Stimulated activated naive CD8-positive, alpha-beta T cell treated with anti-CD3 and anti-CD28 coated beads, Interleukin-15, amount 100 ng/mL, for 72 hours (primary cell): Measurements from ENCODE around the gene TOMM34.

ENCODE experiments used
- ATAC-seq: fragments of 150-1000 bp; cut with Tn5 transposase; 2 replicates; pipeline ENCODE4 v1.10.0; 2021; ENCODE audit warnings: mild to moderate bottlenecking, moderate library complexity
- DNase-seq, 2 donors: peaks; one replicate each; pipeline ENCODE4 v3.0.0; 2021 to 2022
- H3K27ac Mint-ChIP-seq, 2 donors: one replicate each; pipeline ENCODE4 v1.8.0; 2022; ENCODE audit warnings: mild to moderate bottlenecking in 2 of 2, mixed read lengths in 2 of 2, moderate library complexity in 2 of 2
- H3K27me3 Mint-ChIP-seq: one replicate; pipeline ENCODE4 v1.8.0; 2022; ENCODE audit warnings: mixed read lengths
- H3K4me1 Mint-ChIP-seq: one replicate; pipeline ENCODE4 v1.8.0; 2022; ENCODE audit warnings: mild to moderate bottlenecking, mixed read lengths
- H3K4me3 Mint-ChIP-seq, 2 donors: one replicate each; pipeline ENCODE4 v1.8.0; 2022; ENCODE audit warnings: mild to moderate bottlenecking in 2 of 2, mixed read lengths in 2 of 2, moderate library complexity in 1 of 2
- H3K9me3 Mint-ChIP-seq, 2 donors: one replicate each; pipeline ENCODE4 v1.8.0; 2022; ENCODE audit warnings: mixed read lengths in 2 of 2

The TOMM34 gene

GRCh38 chr20:44950368-44950767, 9.8 kb downstream of the TOMM34 start:
- H3K4me1 Mint-ChIP-seq, result peaks cover 25% of the 10 kb centered on the region
- ATAC-seq (no peak), DNase-seq (no peak)
- no peaks in the 10 kb centered on the region for H3K27me3 Mint-ChIP-seq
- H3K27ac Mint-ChIP-seq, result peak overlapping the region in 1 of 2 donors; percentile 21
- no peak overlapping the region for H3K4me3 Mint-ChIP-seq
- H3K9me3 Mint-ChIP-seq, result no peaks in the 10 kb centered on the region

- Mint-ChIP-seq H3K4me1 (peaks cover 23% of the 10 kb centered on the region), H3K9me3 (no peaks in the 10 kb centered on the region), H3K4me3 (no peak overlapping the region), H3K27me3 (no peaks in the 10 kb centered on the region), H3K27ac (no peak overlapping the region)
- no peak for DNase-seq
- ATAC-seq, result no peak
Measured at GRCh38 chr20:44948513-44948912, 11.7 kb downstream of the TOMM34 start.

GRCh38 chr20:44948107-44948506, 12.1 kb downstream of the TOMM34 start:
- DNase-seq, result no peak
- H3K9me3 Mint-ChIP-seq, result no peaks in the 10 kb centered on the region
- H3K4me3 Mint-ChIP-seq, result no peak overlapping the region
- peaks cover 19% of the 10 kb centered on the region for H3K4me1 Mint-ChIP-seq
- H3K27me3 Mint-ChIP-seq, result no peaks in the 10 kb centered on the region
- no peak overlapping the region for H3K27ac Mint-ChIP-seq
- no peak for ATAC-seq

- Mint-ChIP-seq H3K27ac (no peak overlapping the region), H3K9me3 (no peaks in the 10 kb centered on the region), H3K27me3 (no peaks in the 10 kb centered on the region), H3K4me3 (no peak overlapping the region), H3K4me1 (peaks cover 11% of the 10 kb centered on the region)
- ATAC-seq (no peak), DNase-seq (no peak)
Measured at GRCh38 chr20:44946271-44946852, 13.8 kb downstream of the TOMM34 start.

- ATAC-seq, result no peak
- no peak overlapping the region for H3K27ac Mint-ChIP-seq
- H3K4me3 Mint-ChIP-seq, result no peak overlapping the region
- no peaks in the 10 kb centered on the region for H3K27me3 Mint-ChIP-seq
- no peaks in the 10 kb centered on the region for H3K9me3 Mint-ChIP-seq
- no peak for DNase-seq
- peaks cover 10% of the 10 kb centered on the region for H3K4me1 Mint-ChIP-seq
Measured at GRCh38 chr20:44945261-44945660, 14.9 kb downstream of the TOMM34 start.

- no peak for DNase-seq
- Mint-ChIP-seq H3K27ac (peak overlapping the region in 1 of 2 donors; percentile 5), H3K9me3 (no peaks in the 10 kb centered on the region), H3K4me3 (no peak overlapping the region), H3K27me3 (no peaks in the 10 kb centered on the region), H3K4me1 (peaks cover 6% of the 10 kb centered on the region)
- ATAC-seq, result no peak
Measured at GRCh38 chr20:44943828-44944227, 16.4 kb downstream of the TOMM34 start.

GRCh38 chr20:44942264-44942973, 17.8 kb downstream of the TOMM34 start:
- Mint-ChIP-seq H3K4me3 (no peak overlapping the region), H3K4me1 (peaks cover 6% of the 10 kb centered on the region), H3K27me3 (no peaks in the 10 kb centered on the region), H3K27ac (peak overlapping the region; percentile 6 to 68), H3K9me3 (no peaks in the 10 kb centered on the region)
- ATAC-seq, result peak; percentile 9
- no peak for DNase-seq

GRCh38 chr20:44941120-44941691, 19.0 kb downstream of the TOMM34 start:
- Mint-ChIP-seq H3K4me3 (no peak overlapping the region), H3K27ac (no peak overlapping the region), H3K9me3 (no peaks in the 10 kb centered on the region), H3K4me1 (peaks cover 6% of the 10 kb centered on the region), H3K27me3 (no peaks in the 10 kb centered on the region)
- DNase-seq (no peak), ATAC-seq (no peak)

GRCh38 chr20:44938637-44939036, 21.6 kb downstream of the TOMM34 start:
- no peaks in the 10 kb centered on the region for H3K9me3 Mint-ChIP-seq
- peak overlapping the region in 1 of 2 donors; percentile 50 for H3K27ac Mint-ChIP-seq
- DNase-seq, result no peak
- H3K4me1 Mint-ChIP-seq, result no peaks in the 10 kb centered on the region
- H3K27me3 Mint-ChIP-seq, result no peaks in the 10 kb centered on the region
- no peak overlapping the region for H3K4me3 Mint-ChIP-seq
- no peak for ATAC-seq

- DNase-seq (no peak), ATAC-seq (no peak)
- Mint-ChIP-seq H3K4me1 (no peaks in the 10 kb centered on the region), H3K27me3 (no peaks in the 10 kb centered on the region), H3K4me3 (no peak overlapping the region), H3K27ac (peak overlapping the region in 1 of 2 donors; percentile 12), H3K9me3 (no peaks in the 10 kb centered on the region)
Measured at GRCh38 chr20:44936510-44936909, 23.7 kb downstream of the TOMM34 start.

- DNase-seq (no peak), ATAC-seq (no peak)
- Mint-ChIP-seq H3K27me3 (no peaks in the 10 kb centered on the region), H3K4me1 (no peaks in the 10 kb centered on the region), H3K9me3 (no peaks in the 10 kb centered on the region), H3K4me3 (no peak overlapping the region), H3K27ac (no peak overlapping the region)
Measured at GRCh38 chr20:44932916-44933315, 27.3 kb downstream of the TOMM34 start.

GRCh38 chr20:44931911-44932310, 28.3 kb downstream of the TOMM34 start:
- ATAC-seq (no peak), DNase-seq (no peak)
- H3K27ac Mint-ChIP-seq, result no peak overlapping the region

GRCh38 chr20:44930517-44931168, 29.6 kb downstream of the TOMM34 start:
- no peaks in the 10 kb centered on the region for H3K4me1 Mint-ChIP-seq
- H3K27ac Mint-ChIP-seq, result no peak overlapping the region
- DNase-seq (no peak), ATAC-seq (no peak)
- H3K4me3 Mint-ChIP-seq, result no peak overlapping the region
- H3K27me3 Mint-ChIP-seq, result no peaks in the 10 kb centered on the region
- no peaks in the 10 kb centered on the region for H3K9me3 Mint-ChIP-seq

More at GRCh38 chr20:44931911-44932310, 28.3 kb downstream of the TOMM34 start:
- H3K4me3 Mint-ChIP-seq, result no peak overlapping the region
- H3K4me1 Mint-ChIP-seq, result no peaks in the 10 kb centered on the region
- no peaks in the 10 kb centered on the region for H3K27me3 Mint-ChIP-seq
- no peaks in the 10 kb centered on the region for H3K9me3 Mint-ChIP-seq

- no peaks in the 10 kb centered on the region for H3K9me3 Mint-ChIP-seq
- H3K27ac Mint-ChIP-seq, result no peak overlapping the region
- DNase-seq (no peak), ATAC-seq (no peak)
- H3K4me3 Mint-ChIP-seq, result no peak overlapping the region
- H3K27me3 Mint-ChIP-seq, result no peaks in the 10 kb centered on the region
- no peaks in the 10 kb centered on the region for H3K4me1 Mint-ChIP-seq
Measured at GRCh38 chr20:44928595-44928994, 31.6 kb downstream of the TOMM34 start.

- Mint-ChIP-seq H3K27me3 (no peaks in the 10 kb centered on the region), H3K4me1 (no peaks in the 10 kb centered on the region), H3K4me3 (no peak overlapping the region), H3K27ac (no peak overlapping the region), H3K9me3 (no peaks in the 10 kb centered on the region)
- no peak for ATAC-seq
- no peak for DNase-seq
Measured at GRCh38 chr20:44924541-44924940, 35.7 kb downstream of the TOMM34 start.

GRCh38 chr20:44921447-44921846, 38.8 kb downstream of the TOMM34 start:
- Mint-ChIP-seq H3K4me3 (no peak overlapping the region), H3K9me3 (no peaks in the 10 kb centered on the region), H3K4me1 (no peaks in the 10 kb centered on the region), H3K27ac (no peak overlapping the region), H3K27me3 (no peaks in the 10 kb centered on the region)
- DNase-seq (no peak), ATAC-seq (no peak)
